ENCODE results near the gene UPB1. TPM values are rescaled to one million over a fixed set of nuclear protein-coding genes. Genes with fewer than 3 reads are reported as not detected.

Gene UPB1
- total RNA-seq, 6 donors from 2014 or later = 0.91 to 9.4 (median 1.4) TPM

- Histone ChIP-seq H3K9me3 (no peaks in the 10 kb centered on the region), H3K4me1 (peaks cover 12 to 23% (median 19%) of the 10 kb centered on the region in 4 donors), H3K36me3 (no peaks in the 10 kb centered on the region), H3K4me3 (no peak overlapping the region), H3K27ac (peak overlapping the region in 3 of 4 donors; percentile 18 to 54 (median 46)), H3K27me3 (no peaks in the 10 kb centered on the region)
- TF ChIP-seq POLR2A (IDR thresholded peaks at IDR 0.05) = no peak
- no peak for TF ChIP-seq EP300 (IDR thresholded peaks at IDR 0.05)
- TF ChIP-seq CTCF (IDR thresholded peaks at IDR 0.05) = no peak
- TF ChIP-seq POLR2AphosphoS5 (IDR thresholded peaks at IDR 0.05) = no peak
- DNase-seq = no peak
- 38% methylated on average over 1 of the region's 1 CpG for WGBS, 2 donors
- ATAC-seq (ENCODE audit: low FRiP score in 2 of 2) = peak in 1 of 2 donors; percentile 22
Measured at GRCh38 chr22:24466716-24467328, 28.3 kb upstream of the UPB1 start.

DNA sequence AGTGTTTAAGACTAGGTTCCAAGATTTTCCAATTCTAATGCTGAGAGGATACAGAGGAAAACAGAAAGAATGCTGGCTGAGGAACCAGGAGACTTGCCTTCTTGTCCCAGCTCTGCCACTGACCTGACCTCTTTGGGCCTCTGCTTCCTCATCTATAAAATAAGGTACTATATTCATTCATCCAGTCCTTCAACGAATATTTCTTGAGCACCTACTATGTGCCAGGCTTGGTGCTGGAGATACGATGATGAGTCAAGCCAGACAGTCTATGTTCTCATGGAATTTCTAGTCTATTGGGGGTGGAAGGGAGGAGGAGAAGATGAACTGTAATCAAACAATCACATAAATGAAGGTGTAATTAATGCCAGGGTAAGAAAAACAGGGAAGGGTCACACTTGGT is 27.8 kb upstream of the UPB1 start:
- Histone ChIP-seq H3K4me3 (no peak overlapping the region), H3K27ac (peak overlapping the region in 3 of 4 donors; percentile 18 to 54 (median 46)), H3K9me3 (no peaks in the 10 kb centered on the region), H3K27me3 (no peaks in the 10 kb centered on the region), H3K36me3 (no peaks in the 10 kb centered on the region), H3K4me1 (peaks cover 12 to 23% (median 19%) of the 10 kb centered on the region in 4 donors)
- DNase-seq (no peak), ATAC-seq (ENCODE audit: low FRiP score in 2 of 2) (no peak)
- no peak for TF ChIP-seq CTCF (IDR thresholded peaks at IDR 0.05)
- TF ChIP-seq POLR2AphosphoS5 (IDR thresholded peaks at IDR 0.05) = no peak
- no peak for TF ChIP-seq EP300 (IDR thresholded peaks at IDR 0.05)
- TF ChIP-seq POLR2A (IDR thresholded peaks at IDR 0.05) = no peak
- 74% methylated on average over 2 of the region's 2 CpGs for WGBS, 2 donors

- DNase-seq (no peak), ATAC-seq (ENCODE audit: low FRiP score in 2 of 2) (peak in 1 of 2 donors; percentile 92)
- no peaks in the 10 kb centered on the region for H3K27me3 ChIP-seq
- WGBS, 2 donors = 74 to 81% methylated on average over 3 to 4 of the region's 4 CpGs
- no peaks in the 10 kb centered on the region for H3K36me3 ChIP-seq
- H3K4me3 ChIP-seq = no peak overlapping the region
- H3K9me3 ChIP-seq = no peaks in the 10 kb centered on the region
- TF ChIP-seq CTCF (IDR thresholded peaks at IDR 0.05) = no peak
- TF ChIP-seq POLR2A (IDR thresholded peaks at IDR 0.05) = no peak
- TF ChIP-seq EP300 (IDR thresholded peaks at IDR 0.05) = no peak
- no peak for TF ChIP-seq POLR2AphosphoS5 (IDR thresholded peaks at IDR 0.05)
- peaks cover 13 to 22% (median 19%) of the 10 kb centered on the region in 4 donors for H3K4me1 ChIP-seq
- no peak overlapping the region for H3K27ac ChIP-seq
Measured at GRCh38 chr22:24471570-24471969, 23.6 kb upstream of the UPB1 start.

DNA sequence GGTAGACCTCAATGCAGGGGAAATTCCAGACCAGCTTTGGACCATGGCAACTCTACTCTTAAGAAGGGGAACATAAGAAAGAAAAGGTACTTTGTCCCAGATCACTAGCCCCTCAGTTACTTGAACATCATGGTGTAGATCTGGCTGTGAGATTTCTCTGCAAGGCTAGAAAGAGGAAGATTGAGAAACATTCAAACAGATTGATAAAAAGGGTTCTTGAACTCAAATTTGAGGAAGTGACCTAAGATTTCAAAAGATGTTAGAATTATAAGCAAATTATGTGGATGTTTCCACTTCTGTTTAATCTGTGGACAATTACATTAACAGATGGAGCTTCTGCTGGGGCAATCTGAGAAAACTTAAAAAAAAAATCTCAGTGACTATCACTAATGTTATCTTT is 21.8 kb upstream of the UPB1 start:
- Histone ChIP-seq H3K27ac (peak overlapping the region in 2 of 4 donors; percentile 34 to 51), H3K36me3 (no peaks in the 10 kb centered on the region), H3K4me3 (no peak overlapping the region), H3K4me1 (peaks cover 0 to 11% (median 10%) of the 10 kb centered on the region in 4 donors), H3K27me3 (no peaks in the 10 kb centered on the region), H3K9me3 (no peaks in the 10 kb centered on the region)
- DNase-seq (no peak), ATAC-seq (ENCODE audit: low FRiP score in 2 of 2) (no peak)
- no peak for TF ChIP-seq POLR2AphosphoS5 (IDR thresholded peaks at IDR 0.05)
- no peak for TF ChIP-seq CTCF (IDR thresholded peaks at IDR 0.05)
- no peak for TF ChIP-seq EP300 (IDR thresholded peaks at IDR 0.05)
- no peak for TF ChIP-seq POLR2A (IDR thresholded peaks at IDR 0.05)

GRCh38 chr22:24474221-24474620 is 20.9 kb upstream of the UPB1 start:
- H3K9me3 ChIP-seq = no peaks in the 10 kb centered on the region
- H3K36me3 ChIP-seq = no peaks in the 10 kb centered on the region
- peaks cover 0 to 11% (median 10%) of the 10 kb centered on the region in 4 donors for H3K4me1 ChIP-seq
- 56 to 58% methylated on average over 3 of the region's 3 CpGs for WGBS, 2 donors
- peak overlapping the region in 3 of 4 donors; percentile 21 to 51 (median 34) for H3K27ac ChIP-seq
- DNase-seq (no peak), ATAC-seq (ENCODE audit: low FRiP score in 2 of 2) (peak in 1 of 2 donors; percentile 25)
- H3K27me3 ChIP-seq = no peaks in the 10 kb centered on the region
- H3K4me3 ChIP-seq = no peak overlapping the region
- TF ChIP-seq EP300 (IDR thresholded peaks at IDR 0.05) (no peak), POLR2A (IDR thresholded peaks at IDR 0.05) (no peak), CTCF (IDR thresholded peaks at IDR 0.05) (no peak), POLR2AphosphoS5 (IDR thresholded peaks at IDR 0.05) (no peak)
